Endothelial cell (in vitro differentiated cells): ENCODE measurements around the gene GAREM1. TPM values are rescaled to one million over a fixed set of nuclear protein-coding genes. Genes with fewer than 3 reads are reported as not detected.

Experiments used
- DNase-seq: peaks from one replicate; pipeline ENCODE4 v3.0.0; 2021; ENCODE audit warnings: low spot score
- H3K27ac Mint-ChIP-seq: one replicate; pipeline ENCODE4 v1.8.0; 2021; ENCODE audit warnings: mixed read lengths, inconsistent platforms; ENCODE audit not compliant: unreplicated experiment
- H3K27me3 Mint-ChIP-seq: one replicate; pipeline ENCODE4 v1.8.0; 2021; ENCODE audit warnings: mild to moderate bottlenecking, moderate library complexity, mixed read lengths, inconsistent platforms; ENCODE audit not compliant: unreplicated experiment
- H3K36me3 Mint-ChIP-seq: one replicate; pipeline ENCODE4 v1.8.0; 2021; ENCODE audit warnings: mild to moderate bottlenecking, low read depth, mixed read lengths, inconsistent platforms; ENCODE audit not compliant: unreplicated experiment
- H3K4me1 Mint-ChIP-seq: one replicate; pipeline ENCODE4 v1.8.0; 2021; ENCODE audit warnings: mild to moderate bottlenecking, mixed read lengths, inconsistent platforms; ENCODE audit not compliant: unreplicated experiment
- H3K4me3 Mint-ChIP-seq: one replicate; pipeline ENCODE4 v1.8.0; 2021; ENCODE audit warnings: mild to moderate bottlenecking, mixed read lengths, inconsistent platforms; ENCODE audit not compliant: unreplicated experiment
- H3K9me3 Mint-ChIP-seq: one replicate; pipeline ENCODE4 v1.8.0; 2021; ENCODE audit warnings: mixed read lengths, inconsistent platforms; ENCODE audit not compliant: unreplicated experiment
- CTCF ChIP-seq: fragments of 200-600 bp; sonication (generic); IDR thresholded peaks from one replicate; pipeline ENCODE4 v1.5.0; 2021; ENCODE audit warnings: antibody characterized with exemption; ENCODE audit not compliant: unreplicated experiment
- total RNA-seq: library from RNA; stranded (reverse); fragmentation: NEBNext Ultra II Directional; extraction: Animal tissue kit (Norgen Biotek cat#: 25700); gene quantifications from one replicate; pipeline ENCODE4 v1.2.1, GENCODE V29; 2021; ENCODE audit not compliant: unreplicated experiment

GAREM1 gene
- total RNA-seq, 1 donor from 2014 or later, result 1.2 TPM

GRCh38 chr18:32483002-32483401, 12.3 kb upstream of the GAREM1 start:
- Mint-ChIP-seq H3K4me1 (no peaks in the 10 kb centered on the region), H3K27me3 (no peaks in the 10 kb centered on the region), H3K9me3 (no peaks in the 10 kb centered on the region), H3K36me3 (no peaks in the 10 kb centered on the region), H3K27ac (no peak overlapping the region), H3K4me3 (no peak overlapping the region)
- no peak for TF ChIP-seq CTCF
- no peak for DNase-seq

GRCh38 chr18:32482117-32482516, 11.4 kb upstream of the GAREM1 start:
- H3K27me3 Mint-ChIP-seq, result no peaks in the 10 kb centered on the region
- TF ChIP-seq CTCF, result no peak
- no peak overlapping the region for H3K27ac Mint-ChIP-seq
- no peaks in the 10 kb centered on the region for H3K36me3 Mint-ChIP-seq
- no peaks in the 10 kb centered on the region for H3K4me1 Mint-ChIP-seq
- no peaks in the 10 kb centered on the region for H3K9me3 Mint-ChIP-seq
- DNase-seq, result no peak
- H3K4me3 Mint-ChIP-seq, result no peak overlapping the region

- H3K27me3 Mint-ChIP-seq, result no peaks in the 10 kb centered on the region
- H3K4me3 Mint-ChIP-seq, result no peak overlapping the region
- no peaks in the 10 kb centered on the region for H3K36me3 Mint-ChIP-seq
- H3K9me3 Mint-ChIP-seq, result no peaks in the 10 kb centered on the region
- TF ChIP-seq CTCF, result no peak
- DNase-seq, result no peak
- no peak overlapping the region for H3K27ac Mint-ChIP-seq
- no peaks in the 10 kb centered on the region for H3K4me1 Mint-ChIP-seq
Measured at GRCh38 chr18:32480581-32480980, 9.9 kb upstream of the GAREM1 start.

- H3K4me1 Mint-ChIP-seq, result no peaks in the 10 kb centered on the region
- H3K36me3 Mint-ChIP-seq, result no peaks in the 10 kb centered on the region
- H3K27me3 Mint-ChIP-seq, result no peaks in the 10 kb centered on the region
- no peaks in the 10 kb centered on the region for H3K9me3 Mint-ChIP-seq
- H3K27ac Mint-ChIP-seq, result no peak overlapping the region
- DNase-seq, result no peak
- TF ChIP-seq CTCF, result no peak
- no peak overlapping the region for H3K4me3 Mint-ChIP-seq
Measured at GRCh38 chr18:32478807-32479206, 8.1 kb upstream of the GAREM1 start.

GRCh38 chr18:32478317-32478716, 7.6 kb upstream of the GAREM1 start:
- TF ChIP-seq CTCF, result no peak
- Mint-ChIP-seq H3K27ac (no peak overlapping the region), H3K4me3 (no peak overlapping the region), H3K36me3 (no peaks in the 10 kb centered on the region), H3K27me3 (no peaks in the 10 kb centered on the region), H3K9me3 (no peaks in the 10 kb centered on the region), H3K4me1 (no peaks in the 10 kb centered on the region)
- no peak for DNase-seq
